ENCODE results near the gene NAV2.
"Not testable (repeated sequence)": the region's sequence is repeated elsewhere in the genome, so short reads cannot be mapped to it uniquely, and the experiment has no call there.

NAV2 gene

GRCh38 chr11:19889531-19889930, 176.9 kb downstream of the NAV2 start:
- DNase-seq (ENCODE audit: low read depth, low spot score): no peak

DNA sequence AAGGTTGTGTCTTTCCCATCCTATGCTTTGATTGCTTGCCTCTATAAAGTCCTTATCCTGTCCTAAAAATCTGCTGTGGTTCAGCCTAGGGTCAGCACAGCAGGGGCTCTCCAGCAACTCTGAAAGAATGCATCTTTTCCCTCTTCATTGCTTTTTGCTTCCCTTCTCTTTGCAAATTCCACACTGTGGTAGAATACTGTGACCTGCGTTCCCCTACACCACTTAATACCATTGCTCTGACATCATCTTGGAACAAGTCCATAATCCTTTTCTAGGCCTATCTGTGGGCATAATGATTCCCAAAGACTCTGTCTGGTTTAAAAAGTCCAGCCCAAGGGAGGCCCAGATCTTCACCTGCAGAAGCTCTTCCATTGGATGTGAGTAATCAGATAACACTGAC, 177.7 kb downstream of the NAV2 start:
- DNase-seq (ENCODE audit: low read depth, low spot score): no peak

DNA sequence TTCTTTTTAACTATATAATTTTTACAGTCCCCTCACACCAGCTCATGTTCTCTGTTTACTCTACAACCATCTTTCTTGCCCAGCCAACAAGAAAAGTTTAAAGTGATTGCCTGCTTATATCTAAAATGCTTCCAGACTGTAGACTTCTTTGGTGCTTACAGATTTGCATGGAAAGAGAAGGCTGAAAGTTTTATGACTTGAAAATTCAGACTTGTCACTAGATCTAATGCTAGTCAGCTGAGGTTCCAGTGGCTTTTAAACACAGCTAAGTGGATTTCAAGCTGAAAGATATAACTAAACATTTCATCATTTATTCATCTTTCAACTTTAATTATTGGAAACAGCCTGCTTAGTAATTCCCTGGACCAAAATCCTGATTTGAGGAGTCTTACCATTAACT, 178.4 kb downstream of the NAV2 start:
- no peak for DNase-seq (ENCODE audit: low read depth, low spot score)

GRCh38 chr11:19892387-19892786, 179.8 kb downstream of the NAV2 start:
- no peak for DNase-seq (ENCODE audit: low read depth, low spot score)

GRCh38 chr11:19892876-19893275, 180.2 kb downstream of the NAV2 start:
- no peak for DNase-seq (ENCODE audit: low read depth, low spot score)

GRCh38 chr11:19894404-19894803, 181.8 kb downstream of the NAV2 start:
- DNase-seq (ENCODE audit: low read depth, low spot score): no peak

DNA sequence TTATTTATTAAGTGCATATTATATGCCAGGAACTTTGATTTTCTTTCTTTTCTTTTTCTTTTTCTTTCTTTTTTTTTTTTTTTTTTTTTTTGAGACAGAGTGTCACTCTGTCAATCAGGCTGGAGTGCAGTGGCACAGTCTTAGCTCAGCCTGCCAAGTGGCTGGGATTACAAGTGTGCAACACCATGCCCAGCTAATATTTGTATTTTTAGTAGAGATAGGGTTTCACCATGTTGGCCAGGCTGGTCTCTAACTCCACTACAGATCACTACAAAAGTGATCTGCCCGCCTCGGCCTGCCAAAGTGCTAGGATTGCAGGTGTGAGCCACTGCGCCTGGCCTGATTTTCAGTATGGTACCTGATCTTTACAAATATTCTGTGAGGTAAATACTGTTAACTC, 182.4 kb downstream of the NAV2 start:
- DNase-seq (ENCODE audit: low read depth, low spot score): not testable (repeated sequence)

DNA sequence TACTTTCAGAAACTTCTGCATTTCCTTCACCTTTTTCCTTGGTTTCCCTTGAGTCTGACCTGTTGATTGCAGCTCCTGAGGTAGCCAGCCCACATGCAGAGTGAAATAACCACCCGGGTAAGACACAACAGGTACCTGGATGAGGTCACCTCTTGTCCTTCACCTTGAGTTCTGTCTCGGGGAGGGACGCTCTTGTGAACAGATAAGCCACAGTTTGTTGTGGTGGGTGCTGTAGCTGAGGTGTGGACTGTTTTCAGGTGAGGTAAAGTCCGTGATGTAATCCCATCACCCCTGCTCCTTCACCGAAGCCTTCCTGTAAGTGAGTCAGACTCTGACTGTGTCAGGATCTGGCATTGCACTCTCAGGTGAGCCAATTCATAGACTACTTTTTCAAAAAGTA, 183.1 kb downstream of the NAV2 start:
- no peak for DNase-seq (ENCODE audit: low read depth, low spot score)

- no peak for DNase-seq (ENCODE audit: low read depth, low spot score)
These were observed 191.0 kb downstream of the NAV2 start for GRCh38 chr11:19903620-19904069.

GRCh38 chr11:19905280-19905853, 192.7 kb downstream of the NAV2 start:
- DNase-seq (ENCODE audit: low read depth, low spot score): no peak

DNA sequence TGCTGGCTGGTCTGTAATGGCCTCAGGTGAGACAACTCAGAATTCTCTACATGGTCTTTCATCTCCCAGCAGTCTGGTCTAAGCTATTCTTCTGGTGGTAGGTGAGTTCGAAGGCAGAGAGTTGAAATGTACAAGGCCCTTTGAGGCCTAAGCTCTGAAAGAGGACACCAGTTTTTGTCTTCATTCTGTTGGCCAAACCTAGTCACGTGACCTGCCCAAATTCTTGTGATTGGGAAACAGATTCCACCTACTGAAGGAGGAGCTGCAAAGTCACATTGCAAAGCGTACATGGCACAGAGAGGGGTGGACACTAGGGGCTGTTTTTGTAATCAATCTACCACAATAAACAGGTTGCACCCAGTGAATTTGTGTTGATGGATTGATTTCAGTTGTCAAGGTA, 193.5 kb downstream of the NAV2 start:
- no peak for DNase-seq (ENCODE audit: low read depth, low spot score)

GRCh38 chr11:19907008-19907579, 194.5 kb downstream of the NAV2 start:
- DNase-seq (ENCODE audit: low read depth, low spot score): no peak

GRCh38 chr11:19907839-19908238, 195.2 kb downstream of the NAV2 start:
- no peak for DNase-seq (ENCODE audit: low read depth, low spot score)

DNA sequence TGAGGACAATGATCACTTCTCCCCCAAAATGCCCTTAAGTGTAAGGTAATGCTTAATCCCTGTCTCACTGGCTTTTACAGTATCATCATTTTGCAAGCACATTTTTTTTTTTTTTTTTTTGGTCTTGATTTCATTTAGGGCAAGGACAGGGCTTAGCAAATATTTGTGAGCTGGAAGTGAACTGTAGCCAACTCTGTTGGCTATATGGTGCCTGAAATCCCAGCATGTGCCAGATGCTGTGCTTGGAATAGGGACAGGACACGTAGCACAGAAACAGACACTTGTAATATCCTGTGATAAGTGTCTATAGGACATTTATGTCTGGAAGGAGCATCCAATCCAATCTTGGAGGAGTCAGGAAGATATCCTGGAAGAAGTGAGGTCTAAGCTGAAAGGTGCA, 198.3 kb downstream of the NAV2 start:
- DNase-seq (ENCODE audit: low read depth, low spot score): no peak

DNA sequence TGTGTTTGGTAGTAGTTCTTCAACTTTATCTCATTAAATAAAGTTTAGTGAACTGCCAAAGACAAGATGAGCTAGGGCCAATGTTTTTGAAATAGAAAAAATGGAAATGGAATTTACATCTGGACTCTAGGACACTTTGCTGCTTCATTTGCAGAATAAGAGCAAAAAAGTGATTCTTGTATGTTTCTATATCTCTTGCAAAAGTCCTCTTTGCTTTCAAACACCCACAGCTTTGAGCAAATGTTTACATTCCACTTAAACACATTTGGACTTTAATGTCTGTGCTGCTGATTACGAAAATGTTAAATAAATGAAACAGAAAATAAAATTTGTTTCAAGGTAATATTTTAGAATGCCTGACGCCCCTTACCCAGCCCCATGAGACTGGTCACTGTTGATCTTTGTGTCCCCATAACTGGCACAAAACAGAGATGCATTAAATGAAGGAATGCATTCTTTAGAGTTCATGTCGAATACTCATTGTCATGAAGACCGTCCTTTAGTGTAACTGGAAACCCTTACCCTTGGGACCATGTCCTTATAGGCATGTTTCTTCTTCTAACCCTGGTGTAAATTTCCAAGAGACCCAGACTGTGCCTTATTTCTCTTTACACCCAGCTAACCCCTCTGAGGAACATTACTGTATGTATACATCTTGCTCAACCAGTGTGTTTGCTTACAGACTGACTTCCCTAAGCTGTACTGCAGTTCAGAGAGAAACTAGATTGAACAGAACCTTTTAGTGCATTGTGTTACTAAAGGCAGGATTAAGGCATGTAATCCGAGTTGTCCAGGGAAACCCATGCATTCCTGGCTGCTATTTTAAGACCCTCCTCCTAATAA, 199.7 kb downstream of the NAV2 start:
- DNase-seq (ENCODE audit: low read depth, low spot score): no peak

GRCh38 chr11:19912958-19913892, 200.6 kb downstream of the NAV2 start:
- no peak for DNase-seq (ENCODE audit: low read depth, low spot score)

GRCh38 chr11:19913893-19914249, 201.2 kb downstream of the NAV2 start:
- DNase-seq (ENCODE audit: low read depth, low spot score): no peak

GRCh38 chr11:19915808-19916207, 203.2 kb downstream of the NAV2 start:
- DNase-seq (ENCODE audit: low read depth, low spot score): no peak

DNA sequence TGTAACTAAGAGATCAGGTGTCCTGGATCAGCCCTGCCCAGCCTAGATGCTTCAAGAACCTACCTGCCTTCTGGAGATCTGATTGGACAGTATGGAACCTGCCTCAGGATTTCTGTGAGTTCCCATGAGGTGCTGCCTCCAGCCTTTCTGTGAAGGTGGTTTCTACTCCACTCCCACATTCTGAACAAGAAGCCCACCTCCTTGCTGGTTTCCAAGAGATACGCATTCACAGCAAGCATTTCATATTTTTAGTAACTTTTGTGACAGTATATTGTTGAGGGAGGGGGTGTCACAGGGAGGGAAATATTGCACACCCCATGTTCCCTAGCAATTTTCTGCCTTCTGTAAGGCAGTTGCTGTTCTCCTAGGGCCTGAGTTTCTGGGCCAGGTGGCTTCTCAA, 204.4 kb downstream of the NAV2 start:
- no peak for DNase-seq (ENCODE audit: low read depth, low spot score)

- no peak for DNase-seq (ENCODE audit: low read depth, low spot score)
These were observed 205.8 kb downstream of the NAV2 start for GRCh38 chr11:19918302-19919049.

DNA sequence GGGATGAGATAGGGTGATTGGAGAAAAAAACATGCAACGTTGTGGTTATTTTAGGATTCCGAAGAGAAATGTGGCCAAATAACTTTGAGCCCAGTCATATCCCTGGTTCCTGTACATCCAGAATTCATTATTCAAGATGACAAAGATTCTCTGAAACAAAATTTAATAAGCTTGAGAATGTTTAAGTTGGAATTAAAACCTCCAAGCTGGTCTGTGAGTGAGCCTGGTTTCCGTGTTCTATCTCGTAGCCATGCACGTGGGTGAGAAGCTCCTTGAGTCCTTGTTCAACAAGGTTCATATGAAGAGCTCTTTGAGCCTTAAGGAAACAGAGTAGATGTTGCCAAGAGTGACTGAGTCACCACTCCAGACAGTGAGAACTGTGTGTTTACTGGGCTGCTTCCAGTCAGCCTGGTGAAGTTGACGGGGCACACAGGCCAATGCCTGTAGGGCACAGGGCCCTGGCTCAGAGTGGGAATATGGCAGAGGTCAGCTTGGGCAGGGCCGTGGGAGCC, 206.5 kb downstream of the NAV2 start:
- DNase-seq (ENCODE audit: low read depth, low spot score): no peak

Data from activated CD4-positive, CD25-positive, alpha-beta regulatory T cell treated with anti-CD3 and anti-CD28 coated beads, Interleukin-2, amount 50 U/mL, for 16 hours (primary cell).